ENCODE measurements around the gene PLS3. TPM values are rescaled to one million over a fixed set of nuclear protein-coding genes. Genes with fewer than 3 reads are reported as not detected.

Gene PLS3
- total RNA-seq, 4 donors from 2014 or later: 4.5 to 160 (median 21.9) TPM

GRCh38 chrX:115565888-115566287 lies 4.9 kb downstream of the PLS3 start:
- H3K36me3 ChIP-seq: no peaks in the 10 kb centered on the region
- H3K4me1 ChIP-seq: no peaks in the 10 kb centered on the region
- H3K4me3 ChIP-seq: no peak overlapping the region
- intact Hi-C loops (cut with DNase I; ENCODE audit: low total_unique reads): no loop called here
- no peaks in the 10 kb centered on the region for H3K27me3 ChIP-seq
- TF ChIP-seq CTCF (IDR thresholded peaks at IDR 0.05) (no peak), EP300 (IDR thresholded peaks at IDR 0.05; ENCODE audit: low read depth) (no peak), POLR2AphosphoS5 (IDR thresholded peaks at IDR 0.05) (no peak), POLR2A (IDR thresholded peaks at IDR 0.05) (no peak)
- no peak for DNase-seq
- H3K9me3 ChIP-seq: no peaks in the 10 kb centered on the region
- H3K27ac ChIP-seq: no peak overlapping the region
- in situ Hi-C loops (cut with MboI; ENCODE audit: low pct_ligation_motif_present in 1 of 4, low pct_unique_long_range_greater_than_20kb in 1 of 4, low sequenced_read_pairs in 3 of 4): no loop called here
- WGBS, 2 donors (ENCODE audit: low coverage in 1 of 2): 40 to 83% methylated on average over 1 to 2 of the region's 2 CpGs

GRCh38 chrX:115571712-115572111 lies 10.7 kb downstream of the PLS3 start:
- no peak overlapping the region for H3K4me3 ChIP-seq
- in situ Hi-C loops (cut with MboI; ENCODE audit: low pct_ligation_motif_present in 1 of 4, low pct_unique_long_range_greater_than_20kb in 1 of 4, low sequenced_read_pairs in 3 of 4) (no loop called here), intact Hi-C loops (cut with DNase I; ENCODE audit: low total_unique reads) (no loop called here)
- no peaks in the 10 kb centered on the region for H3K36me3 ChIP-seq
- H3K27ac ChIP-seq: no peak overlapping the region
- H3K27me3 ChIP-seq: no peaks in the 10 kb centered on the region
- no peaks in the 10 kb centered on the region for H3K4me1 ChIP-seq
- TF ChIP-seq POLR2AphosphoS5 (IDR thresholded peaks at IDR 0.05) (no peak), EP300 (IDR thresholded peaks at IDR 0.05; ENCODE audit: low read depth) (no peak), CTCF (IDR thresholded peaks at IDR 0.05) (no peak), POLR2A (IDR thresholded peaks at IDR 0.05) (no peak)
- H3K9me3 ChIP-seq: no peaks in the 10 kb centered on the region
- no peak for DNase-seq

- intact Hi-C loops (cut with DNase I; ENCODE audit: low total_unique reads) (no loop called here), in situ Hi-C loops (cut with MboI; ENCODE audit: low pct_ligation_motif_present in 1 of 4, low pct_unique_long_range_greater_than_20kb in 1 of 4, low sequenced_read_pairs in 3 of 4) (no loop called here)
- no peaks in the 10 kb centered on the region for H3K27me3 ChIP-seq
- TF ChIP-seq POLR2A (IDR thresholded peaks at IDR 0.05): no peak
- TF ChIP-seq CTCF (IDR thresholded peaks at IDR 0.05): no peak
- TF ChIP-seq POLR2AphosphoS5 (IDR thresholded peaks at IDR 0.05): no peak
- no peak for TF ChIP-seq EP300 (IDR thresholded peaks at IDR 0.05; ENCODE audit: low read depth)
- H3K4me3 ChIP-seq: no peak overlapping the region
- 63 to 71% methylated on average over 2 of the region's 2 CpGs for WGBS, 2 donors (ENCODE audit: low coverage in 1 of 2)
- H3K27ac ChIP-seq: no peak overlapping the region
- H3K4me1 ChIP-seq: no peaks in the 10 kb centered on the region
- DNase-seq: no peak
- H3K36me3 ChIP-seq: no peaks in the 10 kb centered on the region
- H3K9me3 ChIP-seq: no peaks in the 10 kb centered on the region
Observed at GRCh38 chrX:115573185-115573584, 12.2 kb downstream of the PLS3 start.

GRCh38 chrX:115576676-115577075 lies 15.7 kb downstream of the PLS3 start:
- 60 to 73% methylated on average over 1 to 5 of the region's 5 CpGs for whole genome bisulfite sequencing, 2 donors (ENCODE audit: low coverage in 1 of 2)
- Histone ChIP-seq H3K36me3 (no peaks in the 10 kb centered on the region), H3K4me3 (no peak overlapping the region), H3K4me1 (no peaks in the 10 kb centered on the region), H3K27ac (no peak overlapping the region), H3K9me3 (no peaks in the 10 kb centered on the region), H3K27me3 (no peaks in the 10 kb centered on the region)
- intact Hi-C loops (cut with DNase I; ENCODE audit: low total_unique reads): no loop called here
- no peak for DNase-seq
- in situ Hi-C loops (cut with MboI; ENCODE audit: low pct_ligation_motif_present in 1 of 4, low pct_unique_long_range_greater_than_20kb in 1 of 4, low sequenced_read_pairs in 3 of 4): no loop called here
- TF ChIP-seq POLR2AphosphoS5 (IDR thresholded peaks at IDR 0.05) (no peak), POLR2A (IDR thresholded peaks at IDR 0.05) (no peak), CTCF (IDR thresholded peaks at IDR 0.05) (no peak), EP300 (IDR thresholded peaks at IDR 0.05; ENCODE audit: low read depth) (no peak)

Measured in transverse colon (tissue), 4 donors.